NCI-H1048 (cell line): ENCODE data around the gene EBF3.

Experiments
- DNase-seq: peaks from one replicate; lab custom pipeline; 2025; lab: John Stamatoyannopoulos, UW

The EBF3 gene

GRCh38 chr10:129832573-129833467 lies 131.3 kb downstream of the EBF3 start:
- DNase-seq = no peak

- no peak for DNase-seq
Measured at GRCh38 chr10:129831150-129831549, 132.9 kb downstream of the EBF3 start.

DNA sequence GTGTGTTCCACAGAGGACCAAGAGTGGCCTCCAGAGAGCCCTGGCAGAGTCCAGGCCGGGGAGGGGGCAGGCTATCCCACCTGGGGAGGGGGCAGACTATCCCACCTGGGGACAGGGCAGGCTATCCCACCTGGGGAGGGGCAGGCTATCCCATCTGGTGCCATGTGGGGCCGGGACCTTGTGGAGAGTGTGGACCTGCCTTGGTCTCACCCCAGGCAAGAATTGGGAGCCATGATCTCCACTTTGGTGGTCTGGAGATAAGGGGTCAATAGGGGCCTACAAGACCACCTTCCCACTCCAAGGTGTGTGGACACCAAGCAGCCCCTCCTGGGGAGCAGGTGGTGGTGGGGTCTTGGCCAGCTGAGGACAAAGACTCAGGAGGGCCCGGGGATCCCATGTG lies 138.2 kb downstream of the EBF3 start:
- no peak for DNase-seq

DNA sequence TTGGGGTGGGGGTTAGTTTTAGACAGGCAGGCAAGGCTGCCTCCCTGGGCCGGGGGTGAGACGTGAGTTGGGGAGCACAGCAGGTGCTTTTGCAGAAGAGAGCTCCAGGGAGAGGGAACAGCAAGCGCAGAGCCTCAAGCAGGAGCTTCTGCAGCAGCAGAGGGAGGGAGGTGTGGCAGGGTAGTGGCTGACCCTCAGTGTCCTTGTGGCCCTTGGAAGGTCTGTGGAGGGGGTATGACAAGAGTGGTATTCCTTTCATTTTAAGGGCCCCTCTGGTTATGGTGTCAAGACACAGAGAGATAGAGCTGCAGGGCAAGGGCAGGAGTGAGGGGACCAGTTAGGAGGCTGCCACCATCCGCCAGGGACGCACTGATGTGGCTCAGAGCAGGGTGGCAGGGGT lies 138.9 kb downstream of the EBF3 start:
- no peak for DNase-seq

DNA sequence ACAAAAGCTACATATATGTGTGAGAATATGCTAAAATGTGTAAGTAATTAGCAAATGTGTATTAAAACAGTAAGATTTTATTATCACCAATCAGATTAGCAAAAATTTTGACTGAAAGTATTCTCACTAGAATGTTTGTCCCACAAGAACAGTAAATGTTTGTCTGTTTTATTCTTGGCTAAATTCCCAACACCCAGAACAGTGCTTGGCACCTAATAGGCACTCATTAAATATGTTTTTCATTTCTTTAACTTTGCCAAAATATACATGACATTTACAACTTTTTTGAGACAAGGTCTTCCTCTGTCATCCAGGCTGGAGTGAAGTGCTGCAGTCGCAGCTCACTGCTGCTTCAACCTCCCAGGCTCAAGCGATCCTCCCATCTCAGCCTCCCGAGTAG lies 143.6 kb downstream of the EBF3 start:
- DNase-seq = no peak

- no peak for DNase-seq
Measured at GRCh38 chr10:129816656-129817045, 147.4 kb downstream of the EBF3 start.

GRCh38 chr10:129815898-129816655 lies 148.0 kb downstream of the EBF3 start:
- no peak for DNase-seq

- DNase-seq = no peak
Measured at GRCh38 chr10:129814681-129815646, 149.1 kb downstream of the EBF3 start.

- DNase-seq = no peak
Measured at GRCh38 chr10:129812398-129812797, 151.7 kb downstream of the EBF3 start.

DNA sequence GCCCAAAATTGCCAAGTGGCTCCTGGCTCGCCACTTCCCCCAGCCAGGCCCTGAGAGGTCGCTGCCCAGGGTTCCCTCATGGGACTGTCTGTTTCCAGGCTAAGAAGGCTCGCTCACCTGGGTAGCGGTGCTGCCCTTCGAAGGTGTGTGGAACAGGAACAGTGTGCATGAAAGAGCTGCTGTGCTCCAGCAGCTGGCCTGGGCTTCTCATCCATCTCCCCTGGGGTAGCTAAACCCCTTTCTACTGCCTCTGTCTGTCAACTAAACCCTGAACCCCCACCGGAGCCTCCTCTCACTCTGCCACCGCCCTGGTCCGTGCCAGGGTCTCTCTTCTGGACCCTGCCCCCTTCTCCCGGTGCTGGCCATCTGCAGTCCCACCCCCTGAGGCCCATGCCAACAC lies 152.9 kb downstream of the EBF3 start:
- no peak for DNase-seq

- DNase-seq = no peak
Measured at GRCh38 chr10:129809841-129810240, 154.2 kb downstream of the EBF3 start.

DNA sequence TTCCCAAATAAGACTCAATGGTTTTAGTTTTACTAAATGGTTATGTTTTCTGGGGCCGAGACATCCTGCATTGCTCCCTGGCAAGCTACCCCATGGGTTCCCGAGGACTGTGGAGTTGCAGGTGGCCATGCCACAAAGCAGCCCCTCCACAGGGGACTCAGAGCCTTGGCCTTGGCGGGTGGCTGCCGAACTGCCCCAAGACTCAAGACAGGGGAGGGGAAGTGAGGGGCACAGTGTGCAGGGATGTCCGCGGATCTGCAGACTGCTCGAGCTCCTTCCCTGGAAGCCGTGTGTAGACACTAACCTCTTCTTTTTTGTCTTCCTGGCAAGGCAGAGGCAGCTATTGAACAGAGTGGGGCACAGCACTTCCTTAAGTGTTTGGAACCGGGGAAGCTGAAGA lies 154.6 kb downstream of the EBF3 start:
- DNase-seq = no peak

DNA sequence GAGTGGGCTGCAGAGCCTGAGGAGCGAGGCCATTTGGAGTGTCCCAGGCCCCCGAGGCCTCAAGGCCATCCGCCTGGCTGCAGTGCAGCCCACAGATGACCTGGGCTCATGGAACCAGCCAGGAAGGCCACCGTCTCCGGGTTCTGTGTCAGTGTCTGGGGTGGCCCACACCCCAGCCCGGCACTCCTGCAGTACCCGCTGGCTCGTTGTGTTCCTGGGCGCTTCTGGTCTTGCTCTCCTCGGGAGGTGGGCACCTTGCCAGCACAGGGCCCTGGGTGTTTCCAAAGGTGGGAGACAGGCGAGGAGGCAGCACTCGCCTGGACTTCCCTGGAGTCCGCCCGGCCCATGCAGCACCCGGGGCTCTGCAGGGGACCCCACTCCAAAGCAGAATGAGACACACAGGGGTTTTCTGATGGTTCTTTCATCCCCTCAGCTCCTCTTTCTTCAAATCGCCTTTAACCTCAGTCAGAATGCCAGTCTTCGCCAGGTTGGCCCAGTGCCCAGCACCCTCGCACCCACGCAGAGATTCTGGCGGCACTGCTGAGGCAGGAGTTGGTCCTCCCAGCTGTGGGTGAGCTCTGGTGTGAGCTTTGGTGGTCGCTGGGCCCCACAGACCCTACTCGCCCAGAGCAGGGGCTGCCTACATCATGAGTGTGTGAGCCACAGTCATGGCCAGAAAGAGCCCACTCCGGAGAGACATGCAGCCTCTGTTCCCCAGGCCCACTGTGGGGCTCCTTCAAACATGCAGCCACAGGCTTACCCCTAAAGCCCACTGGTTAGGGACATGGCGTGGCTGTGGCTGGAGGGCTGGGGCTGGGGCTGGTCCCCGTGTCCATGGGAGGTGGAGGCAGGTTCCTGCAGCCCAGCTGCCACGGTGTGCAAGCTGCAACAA lies 155.7 kb downstream of the EBF3 start:
- no peak for DNase-seq

DNA sequence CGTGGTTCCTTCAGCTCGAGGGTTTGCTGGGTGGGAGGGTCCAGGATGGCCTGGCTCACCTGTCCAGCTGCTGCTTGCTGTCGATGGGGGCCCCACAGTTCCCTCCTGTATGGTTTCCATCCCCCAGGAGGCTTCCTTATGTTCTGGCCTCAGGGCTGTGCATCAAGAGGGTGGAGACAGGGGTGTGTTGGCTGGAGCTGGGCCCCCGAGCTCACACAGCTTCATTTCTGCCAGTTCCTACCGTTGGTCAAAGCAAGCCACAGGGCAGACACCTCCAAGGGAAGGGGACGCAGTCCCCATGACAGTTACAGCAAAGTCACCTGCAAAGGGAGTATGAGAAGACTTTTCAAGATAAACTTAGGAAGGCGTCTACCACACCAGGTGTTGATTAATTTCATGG lies 156.9 kb downstream of the EBF3 start:
- DNase-seq = no peak

DNA sequence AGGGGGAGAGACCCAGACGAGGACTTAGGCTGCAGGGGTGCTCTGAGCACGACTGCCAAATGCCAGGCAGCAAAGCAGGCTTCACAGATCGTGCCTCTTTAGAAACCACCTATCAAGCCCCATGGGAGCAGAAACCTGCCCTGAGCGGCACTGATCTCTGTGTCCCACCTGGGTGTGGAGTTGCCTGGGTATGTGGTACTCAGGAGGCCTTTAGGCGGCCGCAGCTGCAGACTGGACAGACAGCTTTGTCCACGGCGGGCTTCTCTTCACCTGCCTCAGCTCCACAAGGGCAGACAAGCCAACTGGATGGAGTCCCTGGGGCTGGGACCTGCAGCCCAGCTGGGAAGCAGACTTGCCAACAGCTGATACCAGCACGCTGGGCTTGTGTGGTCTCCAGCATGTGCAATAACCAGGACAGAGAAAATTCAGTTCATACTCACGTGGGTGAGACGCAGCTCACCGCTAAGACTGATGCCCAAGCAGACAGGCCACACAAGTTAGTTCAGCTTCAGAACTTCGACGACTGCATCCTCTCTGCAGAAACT lies 163.2 kb downstream of the EBF3 start:
- DNase-seq = no peak

- DNase-seq = no peak
Measured at GRCh38 chr10:129799942-129800341, 164.1 kb downstream of the EBF3 start.

- DNase-seq = no peak
Measured at GRCh38 chr10:129796710-129797420, 167.2 kb downstream of the EBF3 start.

- DNase-seq = no peak
Measured at GRCh38 chr10:129793996-129794395, 170.1 kb downstream of the EBF3 start.

- DNase-seq = no peak
Measured at GRCh38 chr10:129793479-129793878, 170.6 kb downstream of the EBF3 start.

- no peak for DNase-seq
Measured at GRCh38 chr10:129792864-129793263, 171.2 kb downstream of the EBF3 start.
